WTC11 (cell line): ENCODE data around the gene TLCD3B.

Experiments used
- CREM ChIP-seq: sonication (generic); formaldehyde crosslinking; IDR thresholded peaks from 2 replicates; pipeline ENCODE4 v1.8.1; 2022; ENCODE audit warnings: mild to moderate bottlenecking, missing genetic modification reagents, moderate library complexity
- GABPB1 ChIP-seq: sonication (generic); formaldehyde crosslinking; IDR thresholded peaks from 2 replicates; pipeline ENCODE4 v1.8.1; 2023; ENCODE audit warnings: mild to moderate bottlenecking, missing genetic modification reagents
- SMAD3 ChIP-seq: sonication (generic); formaldehyde crosslinking; IDR thresholded peaks from 2 replicates; pipeline ENCODE4 v1.8.0; 2022; ENCODE audit warnings: missing genetic modification reagents, mild to moderate bottlenecking, borderline replicate concordance
- TP53 ChIP-seq: sonication (generic); formaldehyde crosslinking; IDR thresholded peaks from 2 replicates; pipeline ENCODE4 v1.8.1; 2023; ENCODE audit warnings: mild to moderate bottlenecking, missing genetic modification reagents
- TF ChIP-seq, protein P1 (sequence below): fragments of 200-600 bp; IDR thresholded peaks from 2 replicates; pipeline ENCODE4 v1.8.0; 2022; ENCODE audit warnings: antibody characterized with exemption
- TF ChIP-seq, protein P2 (sequence below): sonication (generic); formaldehyde crosslinking; IDR thresholded peaks from 2 replicates; pipeline ENCODE4 v1.8.0; 2022; ENCODE audit warnings: mild to moderate bottlenecking, missing genetic modification reagents

DNA sequence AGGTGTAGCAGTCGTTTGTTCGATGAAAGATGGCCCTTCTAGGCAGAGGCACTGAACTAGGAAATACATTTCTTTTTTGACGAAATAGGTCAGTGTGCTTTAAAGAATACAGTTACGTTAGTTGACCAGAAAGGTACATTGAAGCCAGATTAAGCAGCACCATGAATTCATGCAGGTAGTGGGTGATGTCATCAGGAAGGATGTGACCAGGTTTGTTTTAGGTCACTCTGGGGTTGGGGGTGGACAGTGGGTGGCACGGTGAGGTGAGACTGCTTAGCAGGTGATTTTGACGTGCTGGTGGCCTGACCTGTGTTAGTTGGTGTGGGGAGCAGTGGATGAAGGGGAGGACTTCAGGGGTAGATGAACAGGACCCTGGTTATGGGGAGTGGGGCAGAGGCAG lies 31.5 kb downstream of the TLCD3B start:
- TF ChIP-seq SMAD3 (CRISPR knock-in tag) (no peak), TP53 (CRISPR knock-in tag) (no peak), CREM (CRISPR knock-in tag) (no peak), GABPB1 (no peak)
- TF ChIP-seq, protein P1, sequence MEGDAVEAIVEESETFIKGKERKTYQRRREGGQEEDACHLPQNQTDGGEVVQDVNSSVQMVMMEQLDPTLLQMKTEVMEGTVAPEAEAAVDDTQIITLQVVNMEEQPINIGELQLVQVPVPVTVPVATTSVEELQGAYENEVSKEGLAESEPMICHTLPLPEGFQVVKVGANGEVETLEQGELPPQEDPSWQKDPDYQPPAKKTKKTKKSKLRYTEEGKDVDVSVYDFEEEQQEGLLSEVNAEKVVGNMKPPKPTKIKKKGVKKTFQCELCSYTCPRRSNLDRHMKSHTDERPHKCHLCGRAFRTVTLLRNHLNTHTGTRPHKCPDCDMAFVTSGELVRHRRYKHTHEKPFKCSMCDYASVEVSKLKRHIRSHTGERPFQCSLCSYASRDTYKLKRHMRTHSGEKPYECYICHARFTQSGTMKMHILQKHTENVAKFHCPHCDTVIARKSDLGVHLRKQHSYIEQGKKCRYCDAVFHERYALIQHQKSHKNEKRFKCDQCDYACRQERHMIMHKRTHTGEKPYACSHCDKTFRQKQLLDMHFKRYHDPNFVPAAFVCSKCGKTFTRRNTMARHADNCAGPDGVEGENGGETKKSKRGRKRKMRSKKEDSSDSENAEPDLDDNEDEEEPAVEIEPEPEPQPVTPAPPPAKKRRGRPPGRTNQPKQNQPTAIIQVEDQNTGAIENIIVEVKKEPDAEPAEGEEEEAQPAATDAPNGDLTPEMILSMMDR: no peak
- TF ChIP-seq, protein P2, sequence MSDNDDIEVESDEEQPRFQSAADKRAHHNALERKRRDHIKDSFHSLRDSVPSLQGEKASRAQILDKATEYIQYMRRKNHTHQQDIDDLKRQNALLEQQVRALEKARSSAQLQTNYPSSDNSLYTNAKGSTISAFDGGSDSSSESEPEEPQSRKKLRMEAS: no peak
